Stimulated activated CD4-positive, alpha-beta T cell treated with anti-CD3 and anti-CD28 coated beads, TNF-alpha, amount 100 ng/mL, for 1 hour (primary cell): ENCODE results near the gene PLEKHF1.

Source experiments
- DNase-seq, 3 donors: peaks; one replicate each; pipeline ENCODE4 v3.0.0-alpha.2; 2020; ENCODE audit warnings: low read depth in 3 of 3, low spot score in 1 of 3

Gene PLEKHF1

DNA sequence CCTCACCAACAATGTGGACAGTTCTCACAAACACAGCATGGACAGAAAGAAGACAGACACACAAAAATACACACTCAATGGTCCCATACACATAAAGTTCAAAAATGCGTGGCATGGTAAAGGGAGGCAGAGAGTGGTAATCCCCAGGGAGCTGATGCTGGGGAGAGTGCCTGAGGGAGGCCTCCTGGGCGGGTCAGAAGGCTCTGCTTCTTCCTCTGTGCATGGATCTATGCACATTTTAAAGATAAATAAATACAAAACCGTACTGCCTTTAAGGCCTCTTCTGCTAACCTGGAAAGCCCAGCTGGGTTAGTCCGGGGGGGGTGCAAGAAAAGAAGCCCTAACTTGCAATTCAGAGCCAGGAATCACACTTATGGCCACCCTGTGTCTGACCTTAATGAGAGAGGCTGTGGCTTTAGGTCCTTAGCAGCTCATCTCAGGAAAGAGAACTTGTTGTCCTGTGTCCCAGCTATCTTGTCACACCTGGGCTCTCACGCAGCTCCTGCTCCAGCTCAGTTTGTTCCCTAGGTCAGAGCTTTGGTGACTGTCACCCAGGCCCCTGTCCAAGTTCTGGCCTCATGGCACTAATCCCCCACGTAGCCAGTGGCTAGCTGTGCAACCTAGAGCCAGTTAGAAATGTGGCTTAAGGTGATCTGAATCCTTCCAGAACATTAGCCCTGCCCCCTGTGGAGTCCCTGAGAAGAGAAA is 30.7 kb upstream of the PLEKHF1 start:
- DNase-seq = no peak

DNA sequence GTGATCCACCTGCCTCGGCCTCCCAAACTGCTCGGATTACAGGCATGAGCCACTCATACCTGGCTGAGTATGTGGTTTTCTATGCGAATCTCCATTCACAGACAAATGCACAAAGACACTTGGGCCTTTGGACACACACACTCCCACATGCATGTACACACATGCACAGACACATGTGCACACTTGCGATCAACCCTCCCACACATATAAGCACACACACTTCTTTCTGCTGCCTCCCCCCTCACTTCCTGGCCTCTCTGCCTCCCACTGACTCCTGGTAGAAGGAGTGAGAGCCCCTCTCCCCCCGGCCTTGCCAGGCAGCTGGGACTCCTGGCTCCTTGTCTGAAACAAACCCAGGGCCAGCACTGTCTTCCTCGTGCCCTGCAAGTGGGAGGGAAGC is 29.3 kb upstream of the PLEKHF1 start:
- no peak for DNase-seq

DNA sequence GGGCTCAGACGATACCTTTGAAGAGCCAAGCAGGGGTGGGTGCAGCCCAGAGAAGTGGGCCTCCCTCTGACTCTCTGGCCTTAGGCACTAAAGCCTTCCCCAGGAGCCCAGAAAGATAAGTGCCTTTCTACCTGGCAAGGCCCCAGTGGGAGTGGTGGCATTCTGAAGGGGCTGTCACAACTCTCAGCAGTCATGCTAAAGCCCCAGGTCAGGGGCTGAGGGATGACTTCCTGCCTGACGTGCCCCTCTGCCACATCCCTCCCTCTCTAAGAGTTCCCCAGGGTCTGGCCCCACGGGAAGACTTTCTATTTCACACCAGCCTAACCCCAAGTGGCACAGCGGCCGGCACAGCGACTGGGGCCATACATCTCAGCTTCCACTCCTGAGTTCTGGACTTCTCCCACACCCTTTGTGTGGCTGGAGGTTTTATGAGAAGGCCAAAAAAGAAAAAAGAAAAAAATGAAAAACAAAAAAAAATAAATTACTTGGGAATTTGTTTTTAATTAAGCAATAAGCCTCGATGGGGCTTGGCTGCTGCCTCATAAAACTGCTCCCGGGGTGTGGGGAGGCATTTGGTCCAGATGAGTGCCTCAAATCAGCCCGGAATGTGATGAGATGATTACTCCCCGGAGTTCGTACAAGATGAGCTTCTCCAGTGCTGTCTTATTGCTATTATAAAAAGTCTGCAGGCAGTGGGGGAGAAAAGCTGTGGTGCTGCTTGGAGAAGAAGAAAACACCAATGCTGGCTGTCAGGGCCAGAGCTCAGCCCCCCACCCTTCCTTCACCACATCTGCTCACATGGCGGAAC is 28.5 kb upstream of the PLEKHF1 start:
- no peak for DNase-seq

DNA sequence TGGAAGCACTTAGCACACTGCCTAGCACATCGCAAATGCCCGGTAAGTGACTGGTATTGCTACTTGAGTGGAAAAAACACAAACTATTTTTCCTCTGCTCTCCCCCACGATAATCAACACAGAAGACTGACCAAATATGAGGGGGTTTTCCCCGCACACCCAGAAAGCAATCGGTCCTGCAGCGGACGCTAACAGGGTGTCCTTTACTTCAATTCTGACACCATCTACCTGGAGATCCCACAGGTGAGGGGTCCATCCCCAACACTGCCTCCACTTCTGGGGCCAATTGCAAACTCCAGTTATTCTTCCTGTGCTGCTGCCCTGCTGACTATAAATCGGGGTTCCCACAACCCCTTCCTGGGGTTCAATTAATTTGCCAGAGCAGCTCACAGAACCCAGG is 26.2 kb upstream of the PLEKHF1 start:
- no peak for DNase-seq

DNA sequence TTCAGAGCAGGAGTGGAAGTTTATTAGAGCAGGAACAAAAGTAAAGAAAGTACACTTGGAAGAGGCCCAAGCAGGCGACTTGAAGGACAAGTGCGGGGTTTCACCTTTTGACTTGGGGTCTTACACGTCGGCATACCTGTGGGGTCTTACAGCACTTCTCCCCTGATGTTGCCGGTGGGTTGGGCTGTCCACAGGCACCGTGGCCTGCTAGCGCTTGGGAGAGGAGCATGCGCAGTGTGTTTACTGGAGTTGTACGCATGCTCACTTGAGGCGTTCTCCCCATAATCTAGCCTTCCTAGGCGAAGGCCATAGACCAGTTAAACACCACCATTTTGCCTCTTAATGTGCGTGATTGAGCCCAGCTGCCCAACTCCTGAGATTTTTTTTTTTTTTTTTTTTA is 25.0 kb upstream of the PLEKHF1 start:
- DNase-seq = no peak

DNA sequence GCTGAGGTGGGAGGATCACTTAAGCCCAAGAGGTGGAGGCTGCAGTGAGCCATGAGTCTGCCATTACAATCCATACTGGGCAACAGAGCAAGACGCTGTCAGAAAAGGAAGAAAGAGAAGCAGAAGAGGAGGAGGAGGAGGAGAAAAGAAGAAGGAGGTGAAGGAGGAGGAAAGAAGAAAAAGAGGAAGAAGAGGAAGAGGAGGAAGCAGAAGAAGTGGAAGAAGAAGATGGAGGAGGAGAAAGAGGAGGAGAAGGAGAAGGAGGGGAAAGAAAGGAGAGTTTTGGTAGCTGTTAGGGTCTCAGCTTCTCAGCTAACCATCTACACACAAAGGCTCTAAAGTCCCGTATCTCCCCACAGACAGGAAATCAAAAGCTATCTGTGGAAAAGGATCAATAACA is 23.7 kb upstream of the PLEKHF1 start:
- DNase-seq = no peak

DNA sequence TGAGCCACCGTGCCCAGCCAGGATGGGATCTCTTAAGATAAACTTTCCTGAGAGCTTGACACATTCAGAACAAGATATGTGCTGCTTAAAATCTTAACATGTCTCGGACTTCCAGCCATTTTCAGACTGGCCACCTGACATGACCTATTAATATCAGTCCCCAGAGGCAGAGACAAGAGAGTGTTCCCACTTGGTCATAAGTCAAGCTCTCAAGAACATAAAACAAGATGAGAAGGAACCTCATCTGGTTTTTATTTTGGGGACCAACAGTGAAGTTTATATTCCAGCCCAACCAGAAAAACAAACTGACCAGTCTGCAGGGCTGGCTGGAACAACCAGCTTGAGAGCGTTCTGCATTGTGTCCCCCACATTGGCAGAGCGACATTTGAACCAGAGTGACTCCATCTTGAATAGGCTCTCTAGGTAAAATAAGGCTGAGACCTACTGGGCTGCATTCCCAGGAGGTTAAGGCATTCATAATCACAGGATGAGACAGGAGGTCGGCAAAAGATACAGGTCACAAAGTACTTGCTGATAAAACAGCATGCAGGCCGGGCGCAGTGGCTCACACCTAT is 21.8 kb upstream of the PLEKHF1 start:
- no peak for DNase-seq

DNA sequence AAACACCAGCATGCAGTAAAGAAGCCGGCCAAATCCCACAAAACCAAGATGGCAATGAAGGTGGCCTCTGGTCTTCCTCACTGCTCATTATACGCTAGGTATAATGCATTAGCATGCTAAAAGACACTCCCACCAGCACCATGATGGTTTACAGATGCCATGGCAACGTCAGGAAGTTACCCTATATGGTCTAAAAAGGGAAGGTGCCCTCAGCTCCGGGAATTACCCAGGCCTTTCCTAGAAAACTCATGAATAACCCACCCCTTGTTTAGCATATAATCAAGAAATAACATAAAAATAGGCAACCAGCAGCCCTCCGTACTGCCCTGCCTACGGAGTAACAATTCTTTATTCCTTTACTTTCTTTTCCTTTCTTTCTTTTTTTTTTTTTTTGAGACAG is 21.1 kb upstream of the PLEKHF1 start:
- no peak for DNase-seq

DNA sequence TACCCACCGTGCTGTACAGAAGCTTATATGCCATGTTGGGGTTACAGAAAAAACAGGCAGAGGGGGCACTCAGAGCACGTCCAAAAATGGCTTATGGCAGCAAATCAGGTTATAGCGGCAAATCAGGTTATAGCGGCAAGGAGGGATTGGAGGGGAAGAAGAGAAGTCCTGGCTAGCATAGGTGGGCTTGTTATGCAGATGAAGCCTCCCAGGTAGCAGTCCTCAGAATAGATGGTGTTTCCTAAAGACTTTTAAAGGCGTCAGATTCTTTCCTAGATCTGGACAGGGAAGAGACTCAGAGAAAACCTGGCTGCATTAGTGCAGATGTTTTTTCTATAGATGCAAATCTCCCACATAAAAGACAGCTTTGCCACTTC is 19.8 kb upstream of the PLEKHF1 start:
- DNase-seq = no peak

DNA sequence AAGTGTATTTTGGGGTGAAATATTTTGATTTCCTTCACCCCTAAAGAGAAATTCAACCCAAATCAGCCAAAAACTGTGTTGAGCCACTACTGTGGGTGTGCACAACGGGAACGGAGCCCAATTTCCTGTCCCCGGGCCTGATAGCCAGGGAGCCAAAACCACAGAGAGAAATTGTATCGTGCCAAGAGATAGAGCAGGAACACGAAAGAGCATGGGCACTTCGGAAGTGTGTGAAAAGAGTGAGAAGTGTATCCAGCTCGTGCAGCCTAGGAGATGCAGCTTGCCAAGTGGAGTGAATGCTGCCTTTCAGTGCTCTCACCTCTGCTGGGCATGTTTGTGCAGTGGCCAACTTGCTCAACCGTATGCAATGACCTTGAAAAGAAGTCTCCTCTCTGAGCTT is 19.4 kb upstream of the PLEKHF1 start:
- DNase-seq = no peak

DNA sequence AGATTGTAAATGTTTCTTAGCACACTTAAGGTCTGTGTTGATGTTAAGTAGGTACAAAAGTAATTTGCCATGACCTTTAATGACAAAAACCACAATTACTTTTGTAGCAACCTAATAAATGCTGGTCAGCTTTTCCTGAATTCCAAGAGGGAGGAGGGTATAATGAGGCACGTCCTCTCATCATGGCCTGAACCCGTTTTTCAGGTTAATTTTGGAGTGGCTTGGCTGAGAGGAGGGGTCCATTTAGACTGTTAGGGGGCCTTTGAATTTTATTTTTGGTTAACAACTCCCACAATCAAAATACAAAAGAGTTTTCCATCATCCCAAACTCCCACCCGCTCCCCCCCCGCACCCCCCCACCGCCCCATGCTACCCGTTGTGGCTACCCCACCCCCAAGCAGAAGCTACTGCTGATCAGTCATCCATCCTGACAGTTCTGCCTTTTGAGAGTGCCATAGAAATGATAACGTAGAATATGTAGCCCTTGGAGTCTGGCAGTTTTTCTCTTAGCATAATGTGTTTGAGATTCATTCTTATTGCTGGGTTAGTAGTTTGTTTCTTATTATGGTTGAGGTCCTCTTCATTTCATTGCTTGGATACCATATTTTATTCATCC is 14.4 kb upstream of the PLEKHF1 start:
- DNase-seq = no peak

DNA sequence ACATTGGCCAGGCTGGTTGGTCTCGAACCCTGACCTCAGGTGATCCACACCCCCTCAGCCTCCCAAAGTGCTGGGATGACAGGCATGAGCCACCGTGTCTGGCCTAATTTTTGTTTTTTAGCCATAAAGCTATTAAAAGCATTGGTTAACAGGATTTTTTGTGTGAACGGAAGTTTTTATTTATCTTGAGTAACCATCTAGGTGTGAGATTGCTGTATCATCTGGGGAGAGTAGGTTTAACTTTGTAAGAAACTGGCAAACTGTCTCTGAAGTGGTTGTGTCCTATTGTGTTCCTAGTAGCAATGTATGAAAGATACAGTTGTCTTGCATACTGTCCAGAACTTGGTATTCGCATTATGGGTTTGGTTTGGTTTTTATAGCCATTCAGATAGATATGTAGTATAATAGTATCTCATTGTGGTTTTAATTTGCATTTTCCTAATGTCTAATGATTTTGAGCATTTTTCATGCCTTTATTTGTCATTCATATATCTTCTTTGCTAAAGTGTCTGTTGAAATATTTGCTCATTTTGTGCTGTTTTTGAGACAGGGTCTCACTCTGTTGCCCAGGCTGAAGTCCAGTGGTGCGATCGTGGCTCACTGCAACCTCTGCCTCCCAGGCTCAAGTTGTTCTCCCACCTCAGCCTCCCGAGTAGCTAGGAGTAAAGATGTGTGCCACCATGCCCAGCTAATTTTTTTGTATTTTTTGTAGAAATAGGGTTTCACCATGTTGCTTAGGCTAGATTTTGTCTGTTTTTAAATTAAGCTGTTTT is 13.5 kb upstream of the PLEKHF1 start:
- DNase-seq = no peak

DNA sequence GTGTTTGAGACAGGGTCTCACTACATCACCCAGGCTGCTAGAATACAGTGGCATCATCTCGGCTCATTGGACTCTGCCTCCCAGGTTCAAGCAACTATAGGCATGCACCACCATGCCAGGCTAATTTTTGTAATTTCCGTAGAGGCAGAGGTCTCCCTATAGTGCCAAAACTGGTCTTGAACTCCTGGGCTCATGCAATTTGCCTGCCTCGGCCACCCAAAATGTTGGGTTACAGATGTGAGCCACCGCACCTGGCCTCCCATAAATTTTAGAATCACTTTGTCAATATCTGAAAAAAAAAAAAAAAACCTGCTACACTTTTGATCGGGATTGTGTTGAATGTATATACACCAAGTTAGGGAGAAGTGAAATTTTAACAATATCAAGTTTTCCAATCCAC is 11.9 kb upstream of the PLEKHF1 start:
- no peak for DNase-seq

DNA sequence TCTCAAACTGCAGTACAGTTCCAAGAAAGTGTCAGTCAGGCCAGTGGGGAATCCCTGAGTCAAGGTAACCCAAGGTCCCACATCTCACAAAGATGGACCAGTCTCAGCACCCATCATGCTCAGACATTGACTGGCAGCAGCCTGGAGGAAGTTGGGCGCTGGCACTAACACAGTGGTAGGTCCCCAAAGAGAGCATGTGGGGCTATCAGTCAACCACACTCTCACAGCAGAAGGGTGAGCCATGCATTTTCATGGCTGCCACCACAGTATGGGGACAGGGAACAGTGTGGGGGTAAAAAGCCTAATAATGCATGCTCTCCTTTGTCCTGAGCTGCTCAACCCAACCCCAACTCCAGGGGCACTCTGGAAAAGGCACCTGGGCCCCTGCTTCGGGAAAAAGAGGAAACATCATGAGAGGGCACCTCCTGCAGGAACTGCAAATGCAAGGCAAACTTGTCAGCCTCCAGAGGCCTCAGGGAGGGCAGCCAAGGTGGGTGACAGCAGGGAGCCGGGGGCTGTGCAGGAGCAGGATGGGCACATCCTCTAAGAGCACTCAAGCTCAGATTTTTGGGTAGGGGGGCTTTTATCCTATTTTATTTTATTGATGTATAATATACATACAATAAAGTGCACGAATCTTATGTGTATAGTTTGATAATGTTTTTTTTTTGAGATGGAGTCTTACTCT is 9.5 kb upstream of the PLEKHF1 start:
- no peak for DNase-seq

DNA sequence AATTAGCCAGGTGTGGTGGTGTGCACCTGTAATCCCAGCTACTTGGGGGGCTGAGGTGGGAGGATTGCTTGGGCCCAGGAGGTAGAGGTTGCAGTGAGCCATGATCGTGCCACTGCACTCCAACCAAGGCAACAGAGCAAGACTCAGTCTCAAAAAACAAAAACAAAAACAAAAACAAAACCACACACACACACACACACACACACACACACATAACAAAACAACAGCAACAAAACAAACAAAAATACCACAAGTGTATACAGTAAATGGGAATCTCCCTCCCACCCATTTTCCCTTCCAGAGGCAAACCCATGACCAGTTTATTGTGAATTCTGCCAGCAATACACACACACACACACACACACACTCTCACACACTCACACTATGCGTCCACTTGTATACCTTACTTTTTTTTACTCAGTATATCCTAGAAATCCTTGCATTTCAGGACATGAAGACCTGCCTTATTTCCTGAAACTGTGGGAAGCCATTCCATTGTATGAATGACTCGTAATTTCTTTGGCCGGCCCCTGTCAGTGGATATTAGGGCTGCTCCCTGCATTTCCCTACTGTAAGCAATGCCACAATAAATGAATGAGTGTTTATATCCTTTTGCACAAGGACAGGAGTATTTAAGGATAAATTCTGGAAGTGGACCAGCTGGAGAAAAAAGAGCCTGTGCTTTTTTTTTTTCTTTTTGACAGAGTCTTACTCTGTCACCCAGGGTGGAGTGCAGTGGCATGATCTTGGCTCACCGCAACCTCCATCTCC is 6.9 kb upstream of the PLEKHF1 start:
- no peak for DNase-seq

DNA sequence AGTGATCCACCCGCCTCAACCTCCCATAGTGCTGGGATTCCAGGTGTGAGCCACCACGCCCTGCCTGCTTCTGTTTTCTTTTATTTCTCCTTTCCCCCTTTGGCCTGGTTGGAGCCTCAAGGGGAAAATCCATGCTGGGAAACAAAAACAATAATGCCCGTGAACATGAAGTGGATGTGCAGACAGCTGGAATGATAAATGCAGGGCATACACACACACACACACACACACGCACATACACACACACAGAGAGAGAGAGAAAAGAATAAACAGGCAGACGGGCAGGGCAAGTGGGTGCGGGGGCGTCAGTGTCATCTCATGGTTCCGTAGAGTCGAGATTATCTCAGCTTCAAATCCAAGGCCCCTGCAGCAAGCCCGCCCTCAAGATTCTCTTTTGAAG is 4.4 kb upstream of the PLEKHF1 start:
- DNase-seq = no peak

DNA sequence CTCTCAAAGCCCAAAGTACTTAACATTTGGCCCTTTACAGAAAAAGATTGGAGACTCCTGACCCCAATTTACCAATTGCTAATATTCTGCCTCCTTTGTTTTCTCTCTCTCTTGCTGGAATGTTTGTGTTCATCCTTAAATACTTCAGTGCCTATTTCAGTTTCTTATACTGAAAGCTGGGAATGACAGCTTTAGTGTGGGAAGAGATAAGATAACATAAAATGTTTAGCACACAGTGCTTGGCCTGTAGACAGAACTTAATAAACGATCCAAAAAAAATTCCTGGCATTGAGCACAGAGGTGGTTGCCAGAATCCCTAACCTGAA is 3.0 kb upstream of the PLEKHF1 start:
- DNase-seq = no peak

DNA sequence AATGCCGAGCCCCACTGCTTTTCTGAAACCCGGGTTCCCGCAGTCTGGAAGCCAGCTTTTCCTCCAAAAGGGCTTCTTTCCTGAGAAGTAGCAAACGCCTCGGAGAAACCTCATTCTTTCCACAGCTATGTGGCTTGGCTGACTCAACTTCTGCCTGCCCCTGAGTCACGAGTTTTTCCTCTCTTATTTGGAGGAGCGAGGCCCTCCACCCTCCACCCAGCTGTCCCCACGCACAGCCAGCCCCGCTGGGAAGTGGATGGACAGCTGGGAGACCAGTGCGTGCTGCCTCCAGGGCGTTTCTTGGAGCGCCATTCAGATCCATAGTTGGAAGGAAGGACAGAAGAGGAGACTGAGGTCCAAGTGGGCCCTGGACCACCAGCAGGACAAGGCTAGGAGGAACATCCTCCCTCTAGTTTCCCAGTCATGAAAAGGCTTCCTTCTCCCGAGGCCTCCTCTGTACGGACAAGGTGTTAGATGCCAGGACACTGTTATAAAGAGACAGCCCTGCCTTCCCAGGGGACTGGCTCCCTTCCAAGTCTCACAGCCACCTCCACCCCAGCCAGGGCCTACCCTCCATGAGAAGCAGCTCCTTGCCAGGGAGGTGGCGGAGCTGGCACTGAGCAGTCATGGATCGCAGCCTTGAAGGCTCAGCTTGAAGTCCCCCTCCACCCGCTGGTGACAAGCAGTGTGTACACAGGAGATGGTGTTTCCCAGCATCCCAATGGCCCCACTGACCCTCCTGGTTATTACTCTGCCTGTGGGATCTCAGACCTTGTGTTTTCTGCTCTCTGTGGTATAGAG is 2.5 kb upstream of the PLEKHF1 start:
- DNase-seq = no peak
